Neural progenitor cell (in vitro differentiated cells): ENCODE data around the gene FAU.

Experiments
- EZH2 ChIP-seq: fragments of 200-600 bp; sonication (generic); IDR thresholded peaks from 2 replicates; pipeline ENCODE4 v1.6.1; 2017; ENCODE audit warnings: antibody characterized with exemption, mild to moderate bottlenecking, moderate library complexity
- EZH2phosphoT487 ChIP-seq: fragments of 200-600 bp; sonication (generic); IDR thresholded peaks from 2 replicates; pipeline ENCODE4 v1.6.1; 2017; ENCODE audit warnings: antibody characterized with exemption
- TF ChIP-seq, protein P1 (sequence below): fragments of 200-600 bp; sonication (generic); IDR thresholded peaks from 2 replicates; pipeline ENCODE4 v1.5.1; 2017; ENCODE audit warnings: antibody characterized with exemption, mild to moderate bottlenecking

GRCh38 chr11:65089621-65090020 lies 32.3 kb downstream of the FAU start:
- TF ChIP-seq, protein P1, sequence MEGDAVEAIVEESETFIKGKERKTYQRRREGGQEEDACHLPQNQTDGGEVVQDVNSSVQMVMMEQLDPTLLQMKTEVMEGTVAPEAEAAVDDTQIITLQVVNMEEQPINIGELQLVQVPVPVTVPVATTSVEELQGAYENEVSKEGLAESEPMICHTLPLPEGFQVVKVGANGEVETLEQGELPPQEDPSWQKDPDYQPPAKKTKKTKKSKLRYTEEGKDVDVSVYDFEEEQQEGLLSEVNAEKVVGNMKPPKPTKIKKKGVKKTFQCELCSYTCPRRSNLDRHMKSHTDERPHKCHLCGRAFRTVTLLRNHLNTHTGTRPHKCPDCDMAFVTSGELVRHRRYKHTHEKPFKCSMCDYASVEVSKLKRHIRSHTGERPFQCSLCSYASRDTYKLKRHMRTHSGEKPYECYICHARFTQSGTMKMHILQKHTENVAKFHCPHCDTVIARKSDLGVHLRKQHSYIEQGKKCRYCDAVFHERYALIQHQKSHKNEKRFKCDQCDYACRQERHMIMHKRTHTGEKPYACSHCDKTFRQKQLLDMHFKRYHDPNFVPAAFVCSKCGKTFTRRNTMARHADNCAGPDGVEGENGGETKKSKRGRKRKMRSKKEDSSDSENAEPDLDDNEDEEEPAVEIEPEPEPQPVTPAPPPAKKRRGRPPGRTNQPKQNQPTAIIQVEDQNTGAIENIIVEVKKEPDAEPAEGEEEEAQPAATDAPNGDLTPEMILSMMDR = no peak
- TF ChIP-seq EZH2 (no peak), EZH2phosphoT487 (no peak)
